ENCODE measurements around the gene BBS1. TPM values are rescaled to one million over a fixed set of nuclear protein-coding genes. Genes with fewer than 3 reads are reported as not detected.
"Not testable (repeated sequence)": the region's sequence is repeated elsewhere in the genome, so short reads cannot be mapped to it uniquely, and the experiment has no call there.

The BBS1 gene
- total RNA-seq, 2 donors from 2014 or later: 15.2 to 16.4 TPM

GRCh38 chr11:66543263-66544107, 33.0 kb downstream of the BBS1 start:
- Mint-ChIP-seq H3K27ac (peak overlapping the region; percentile 95), H3K36me3 (ENCODE audit: low read depth) (peaks cover 14% of the 10 kb centered on the region), H3K4me3 (peak overlapping the region; percentile 94), H3K27me3 (no peaks in the 10 kb centered on the region), H3K4me1 (peaks cover 33% of the 10 kb centered on the region)
- peak; percentile 43 to 50 (median 47) for DNase-seq
- peak; percentile 73 for ATAC-seq
- H3K9me3 ChIP-seq (ENCODE audit: control insufficient read depth, low read length, poor library complexity, severe bottlenecking): no peaks in the 10 kb centered on the region

- peak overlapping the region; percentile 95 for H3K27ac Mint-ChIP-seq
- H3K36me3 Mint-ChIP-seq (ENCODE audit: low read depth): peaks cover 14% of the 10 kb centered on the region
- H3K27me3 Mint-ChIP-seq; ATAC-seq; DNase-seq; H3K9me3 ChIP-seq (ENCODE audit: control insufficient read depth, low read length, poor library complexity, severe bottlenecking): not testable (repeated sequence)
- peaks cover 38% of the 10 kb centered on the region for H3K4me1 Mint-ChIP-seq
- H3K4me3 Mint-ChIP-seq: peak overlapping the region; percentile 93
Measured at GRCh38 chr11:66544952-66545351, 34.5 kb downstream of the BBS1 start.

- ATAC-seq (peak; percentile 86), DNase-seq (peak; percentile 75 to 84 (median 81))
- H3K27me3 Mint-ChIP-seq: peaks cover 6% of the 10 kb centered on the region
- H3K9me3 ChIP-seq (ENCODE audit: control insufficient read depth, low read length, poor library complexity, severe bottlenecking): no peaks in the 10 kb centered on the region
- H3K27ac Mint-ChIP-seq: peak within 1 kb of the TSS; percentile 95
- peaks cover 14% of the 10 kb centered on the region for H3K36me3 Mint-ChIP-seq (ENCODE audit: low read depth)
- peak within 1 kb of the TSS; percentile 93 for H3K4me3 Mint-ChIP-seq
- H3K4me1 Mint-ChIP-seq: peaks cover 38% of the 10 kb centered on the region
Measured at GRCh38 chr11:66545701-66546367, 35.4 kb downstream of the BBS1 start, which contains the start of gene ZDHHC24. TSS of gene ZDHHC24 (minus strand) at chr11:66546048. CDS start at chr11:66546003, 45 bp downstream.

- peaks cover 6% of the 10 kb centered on the region for H3K27me3 Mint-ChIP-seq
- peak within 1 kb of the TSS; percentile 93 for H3K4me3 Mint-ChIP-seq
- DNase-seq (peak in 1 of 3 donors; percentile 14), ATAC-seq (no peak)
- peaks cover 12% of the 10 kb centered on the region for H3K36me3 Mint-ChIP-seq (ENCODE audit: low read depth)
- H3K9me3 ChIP-seq (ENCODE audit: control insufficient read depth, low read length, poor library complexity, severe bottlenecking): no peaks in the 10 kb centered on the region
- peaks cover 38% of the 10 kb centered on the region for H3K4me1 Mint-ChIP-seq
- peak within 1 kb of the TSS; percentile 95 for H3K27ac Mint-ChIP-seq
Measured at GRCh38 chr11:66546368-66546965, 36.0 kb downstream of the BBS1 start, which contains the start of gene ACTN3. TSS of gene ACTN3 (plus strand) at chr11:66546903. CDS start at chr11:66546938, 35 bp downstream.

GRCh38 chr11:66546966-66547661, 36.7 kb downstream of the BBS1 start:
- peaks cover 6% of the 10 kb centered on the region for H3K27me3 Mint-ChIP-seq
- H3K36me3 Mint-ChIP-seq (ENCODE audit: low read depth): peaks cover 8% of the 10 kb centered on the region
- peak overlapping the region; percentile 88 for H3K27ac Mint-ChIP-seq
- ATAC-seq (no peak), DNase-seq (no peak)
- peak overlapping the region; percentile 93 for H3K4me3 Mint-ChIP-seq
- H3K9me3 ChIP-seq (ENCODE audit: control insufficient read depth, low read length, poor library complexity, severe bottlenecking): no peaks in the 10 kb centered on the region
- peaks cover 32% of the 10 kb centered on the region for H3K4me1 Mint-ChIP-seq

GRCh38 chr11:66547662-66548009, 37.2 kb downstream of the BBS1 start:
- no peaks in the 10 kb centered on the region for H3K9me3 ChIP-seq (ENCODE audit: control insufficient read depth, low read length, poor library complexity, severe bottlenecking)
- Mint-ChIP-seq H3K4me1 (peaks cover 27% of the 10 kb centered on the region), H3K27ac (no peak overlapping the region), H3K36me3 (ENCODE audit: low read depth) (peaks cover 3% of the 10 kb centered on the region), H3K27me3 (peaks cover 6% of the 10 kb centered on the region), H3K4me3 (no peak overlapping the region)
- no peak for ATAC-seq
- DNase-seq: no peak

GRCh38 chr11:66548041-66548440, 37.6 kb downstream of the BBS1 start:
- no peak for ATAC-seq
- peaks cover 6% of the 10 kb centered on the region for H3K27me3 Mint-ChIP-seq
- H3K27ac Mint-ChIP-seq: no peak overlapping the region
- no peaks in the 10 kb centered on the region for H3K36me3 Mint-ChIP-seq (ENCODE audit: low read depth)
- H3K4me3 Mint-ChIP-seq: no peak overlapping the region
- no peak for DNase-seq
- peaks cover 26% of the 10 kb centered on the region for H3K4me1 Mint-ChIP-seq
- no peaks in the 10 kb centered on the region for H3K9me3 ChIP-seq (ENCODE audit: control insufficient read depth, low read length, poor library complexity, severe bottlenecking)

- H3K27me3 Mint-ChIP-seq: peaks cover 6% of the 10 kb centered on the region
- no peak for DNase-seq
- H3K4me3 Mint-ChIP-seq: peak overlapping the region; percentile 28
- peak overlapping the region; percentile 88 for H3K27ac Mint-ChIP-seq
- no peaks in the 10 kb centered on the region for H3K36me3 Mint-ChIP-seq (ENCODE audit: low read depth)
- no peaks in the 10 kb centered on the region for H3K9me3 ChIP-seq (ENCODE audit: control insufficient read depth, low read length, poor library complexity, severe bottlenecking)
- peaks cover 16% of the 10 kb centered on the region for H3K4me1 Mint-ChIP-seq
- no peak for ATAC-seq
Measured at GRCh38 chr11:66548774-66549630, 38.6 kb downstream of the BBS1 start.

GRCh38 chr11:66549696-66550095, 39.3 kb downstream of the BBS1 start:
- DNase-seq (no peak), ATAC-seq (no peak)
- no peaks in the 10 kb centered on the region for H3K9me3 ChIP-seq (ENCODE audit: control insufficient read depth, low read length, poor library complexity, severe bottlenecking)
- H3K27ac Mint-ChIP-seq: no peak overlapping the region
- no peaks in the 10 kb centered on the region for H3K36me3 Mint-ChIP-seq (ENCODE audit: low read depth)
- peaks cover 12% of the 10 kb centered on the region for H3K4me1 Mint-ChIP-seq
- H3K27me3 Mint-ChIP-seq: peaks cover 6% of the 10 kb centered on the region
- H3K4me3 Mint-ChIP-seq: no peak overlapping the region

- DNase-seq: no peak
- Mint-ChIP-seq H3K4me3 (no peak overlapping the region), H3K27ac (no peak overlapping the region), H3K36me3 (ENCODE audit: low read depth) (no peaks in the 10 kb centered on the region), H3K4me1 (peaks cover 8% of the 10 kb centered on the region), H3K27me3 (peaks cover 6% of the 10 kb centered on the region)
- H3K9me3 ChIP-seq (ENCODE audit: control insufficient read depth, low read length, poor library complexity, severe bottlenecking): no peaks in the 10 kb centered on the region
- no peak for ATAC-seq
Measured at GRCh38 chr11:66550887-66551286, 40.5 kb downstream of the BBS1 start.

GRCh38 chr11:66554602-66555001, 44.2 kb downstream of the BBS1 start:
- Mint-ChIP-seq H3K36me3 (ENCODE audit: low read depth) (no peaks in the 10 kb centered on the region), H3K27ac (no peak overlapping the region), H3K4me3 (no peak overlapping the region), H3K4me1 (no peaks in the 10 kb centered on the region), H3K27me3 (no peaks in the 10 kb centered on the region)
- no peak for ATAC-seq
- DNase-seq: no peak
- H3K9me3 ChIP-seq (ENCODE audit: control insufficient read depth, low read length, poor library complexity, severe bottlenecking): no peaks in the 10 kb centered on the region

- Mint-ChIP-seq H3K4me1 (no peaks in the 10 kb centered on the region), H3K27ac (no peak overlapping the region), H3K36me3 (ENCODE audit: low read depth) (no peaks in the 10 kb centered on the region), H3K4me3 (no peak overlapping the region), H3K27me3 (no peaks in the 10 kb centered on the region)
- no peaks in the 10 kb centered on the region for H3K9me3 ChIP-seq (ENCODE audit: control insufficient read depth, low read length, poor library complexity, severe bottlenecking)
- ATAC-seq: no peak
- no peak for DNase-seq
Measured at GRCh38 chr11:66555416-66555815, 45.0 kb downstream of the BBS1 start.

Measured in T-helper 17 cell (primary cell).